Spleen (tissue), 11 donors: ENCODE results near the gene SPTBN5. TPM values are rescaled to one million over a fixed set of nuclear protein-coding genes. Genes with fewer than 3 reads are reported as not detected.

Experiments
- DNase-seq: peaks from one replicate; pipeline ENCODE4 v3.0.0-alpha.2; 2020
- H3K27ac ChIP-seq, 8 donors: fragments of 200-600 bp; sonication (generic) in 7 of 8; 1 replicate in 4 of 8; 2 replicates in 4 of 8; pipeline versions ENCODE4 v1.5.0 to v1.8.0; 2016 to 2021; ENCODE audit warnings: inconsistent platforms in 4 of 8, mild to moderate bottlenecking in 4 of 8, moderate library complexity in 1 of 8
- H3K27me3 ChIP-seq, 7 donors: fragments of 200-600 bp; sonication (generic) in 6 of 7; replicated peaks in 1 of 7; 1 replicate in 4 of 7; 2 replicates in 3 of 7; pipeline versions ENCODE4 v1.5.0 to v1.8.0; 2016 to 2021; ENCODE audit warnings: inconsistent platforms in 3 of 7, mild to moderate bottlenecking in 1 of 7
- H3K36me3 ChIP-seq, 6 donors: fragments of 200-600 bp; sonication (generic) in 5 of 6; 1 replicate in 4 of 6; 2 replicates in 2 of 6; pipeline versions ENCODE4 v1.5.0 to v1.8.0; 2016 to 2021; ENCODE audit warnings: inconsistent platforms in 2 of 6
- H3K4me1 ChIP-seq, 6 donors: fragments of 200-600 bp; sonication (generic) in 5 of 6; 1 replicate in 3 of 6; 2 replicates in 3 of 6; pipeline versions ENCODE4 v1.5.0 to v1.8.0; 2016 to 2021; ENCODE audit warnings: inconsistent platforms in 3 of 6
- H3K4me3 ChIP-seq, 8 donors: fragments of 200-600 bp; sonication (generic) in 7 of 8; 1 replicate in 4 of 8; 2 replicates in 4 of 8; pipeline versions ENCODE4 v1.5.0 to v1.8.0; 2016 to 2021; ENCODE audit warnings: inconsistent platforms in 4 of 8, mild to moderate bottlenecking in 4 of 8, moderate library complexity in 2 of 8
- H3K9me3 ChIP-seq, 8 donors: fragments of 200-600 bp; sonication (generic) in 7 of 8; 1 replicate in 4 of 8; 2 replicates in 4 of 8; pipeline versions ENCODE4 v1.5.0 to v1.8.0; 2016 to 2021; ENCODE audit warnings: inconsistent platforms in 4 of 8
- CTCF ChIP-seq, 11 experiments: fragments of 200-600 bp in 7 of 11; fragments of 450-650 bp in 4 of 11; sonication (generic) in 4 of 11; IDR thresholded peaks in 8 of 11; conservative IDR thresholded peaks in 3 of 11; 1 replicate in 7 of 11; 2 replicates in 4 of 11; pipeline versions ENCODE4 v1.4.0 to v1.8.0; 2016 to 2021; ENCODE audit warnings: antibody characterized with exemption in 11 of 11, inconsistent platforms in 4 of 11, mild to moderate bottlenecking in 1 of 11
- POLR2A ChIP-seq, 3 donors: fragments of 450-650 bp; IDR thresholded peaks; one replicate each; pipeline ENCODE4 v1.5.1; 2017; ENCODE audit warnings: antibody characterized with exemption in 3 of 3, mild to moderate bottlenecking in 1 of 3
- POLR2AphosphoS5 ChIP-seq, 3 donors: sonication (generic); formaldehyde crosslinking; IDR thresholded peaks; one replicate each; pipeline ENCODE4 v1.5.1; 2017; ENCODE audit warnings: antibody characterized with exemption in 3 of 3
- WGBS, 5 donors: extraction: QIAGEN DNeasy Blood & Tissue Kit in 3 of 5; methylation state at CpG; one replicate each; pipeline versions ENCODE4 v1.1.5 to v1.1.7; 2013 to 2018; 5-methylcytosine and 5-hydroxymethylcytosine counted together
- intact Hi-C: fragments of 100-400 bp; cut with DNase I; formaldehyde crosslinking; loops from one replicate; pipeline ENCODE4 v1.15.0; 2023; ENCODE audit warnings: low total_unique reads
- polyA plus RNA-seq, 3 donors: library from polyadenylated mRNA; stranded (reverse); fragments of 200-250 nt; gene quantifications; one replicate each; pipeline ENCODE4 v1.2.1, GENCODE V29; 2013
- total RNA-seq, 7 donors: library from RNA; depleted of rRNA in 3 of 7; stranded (reverse); fragments of >200 nt in 3 of 7; fragmentation: NEBNext Ultra II Directional in 4 of 7; extraction: Animal tissue kit (Norgen Biotek cat#: 25700) in 4 of 7; gene quantifications; one replicate each; pipeline versions ENCODE4 v1.1.0 to v1.2.1, GENCODE V29; 2016 to 2021
- donor health status: healthy with polysubstance abuse.
- donor health status: DM: no; HTN: no; CAD: no; lungs with moderate emphysema.
- donor health status: DM: no; HTN: no; CAD: no.
- donor health status: Bipolar disorder and iron deficiency.
- donor health status: healthy.
- donor health status: DM: no; HTN: no; CAD: no.
- donor health status: DM: yes; HTN: yes; CAD: no.

The SPTBN5 gene
- total and polyA plus RNA-seq, 10 donors, result 0.19 to 2.0 (median 0.73) TPM

- intact Hi-C loops, result no loop called here
- Histone ChIP-seq H3K27me3 (peaks cover 0 to 19% (median 0%) of the 10 kb centered on the region in 7 donors), H3K4me3 (no peak overlapping the region), H3K4me1 (no peaks in the 10 kb centered on the region), H3K9me3 (no peaks in the 10 kb centered on the region), H3K27ac (no peak overlapping the region), H3K36me3 (no peaks in the 10 kb centered on the region)
- 86 to 95% (median 91%) methylated on average over 19 to 42 of the region's 42 CpGs for WGBS, 5 donors
- no peak for TF ChIP-seq POLR2AphosphoS5 (IDR thresholded peaks at IDR 0.05)
- no peak for TF ChIP-seq CTCF (IDR thresholded peaks at IDR 0.05 in 8 of 11, conservative IDR thresholded peaks at IDR 0.05 in 3 of 11)
- TF ChIP-seq POLR2A (IDR thresholded peaks at IDR 0.05), result no peak
- DNase-seq, result no peak
Observed at GRCh38 chr15:41869770-41870688, 23.8 kb downstream of the SPTBN5 start.

- WGBS, 5 donors, result 78 to 99% (median 95%) methylated on average over 3 to 15 of the region's 15 CpGs
- Histone ChIP-seq H3K9me3 (no peaks in the 10 kb centered on the region), H3K27me3 (peaks cover 0 to 8% (median 0%) of the 10 kb centered on the region in 7 donors), H3K4me1 (no peaks in the 10 kb centered on the region), H3K27ac (no peak overlapping the region), H3K36me3 (no peaks in the 10 kb centered on the region), H3K4me3 (no peak overlapping the region)
- no peak for DNase-seq
- TF ChIP-seq CTCF (IDR thresholded peaks at IDR 0.05 in 8 of 11, conservative IDR thresholded peaks at IDR 0.05 in 3 of 11), result no peak
- TF ChIP-seq POLR2A (IDR thresholded peaks at IDR 0.05), result no peak
- TF ChIP-seq POLR2AphosphoS5 (IDR thresholded peaks at IDR 0.05), result no peak
- intact Hi-C loops, result no loop called here
Observed at GRCh38 chr15:41868321-41868720, 25.5 kb downstream of the SPTBN5 start.

- Histone ChIP-seq H3K4me1 (no peaks in the 10 kb centered on the region), H3K9me3 (no peaks in the 10 kb centered on the region), H3K4me3 (no peak overlapping the region), H3K27ac (no peak overlapping the region), H3K36me3 (no peaks in the 10 kb centered on the region), H3K27me3 (peaks cover 0 to 13% (median 0%) of the 10 kb centered on the region in 7 donors)
- 86 to 90% (median 89%) methylated on average over 13 to 25 of the region's 25 CpGs for WGBS, 5 donors
- TF ChIP-seq POLR2AphosphoS5 (IDR thresholded peaks at IDR 0.05) (no peak), CTCF (IDR thresholded peaks at IDR 0.05 in 8 of 11, conservative IDR thresholded peaks at IDR 0.05 in 3 of 11) (no peak), POLR2A (IDR thresholded peaks at IDR 0.05) (no peak)
- intact Hi-C loops, result no loop called here
- no peak for DNase-seq
Observed at GRCh38 chr15:41866872-41867579, 26.8 kb downstream of the SPTBN5 start.

DNA sequence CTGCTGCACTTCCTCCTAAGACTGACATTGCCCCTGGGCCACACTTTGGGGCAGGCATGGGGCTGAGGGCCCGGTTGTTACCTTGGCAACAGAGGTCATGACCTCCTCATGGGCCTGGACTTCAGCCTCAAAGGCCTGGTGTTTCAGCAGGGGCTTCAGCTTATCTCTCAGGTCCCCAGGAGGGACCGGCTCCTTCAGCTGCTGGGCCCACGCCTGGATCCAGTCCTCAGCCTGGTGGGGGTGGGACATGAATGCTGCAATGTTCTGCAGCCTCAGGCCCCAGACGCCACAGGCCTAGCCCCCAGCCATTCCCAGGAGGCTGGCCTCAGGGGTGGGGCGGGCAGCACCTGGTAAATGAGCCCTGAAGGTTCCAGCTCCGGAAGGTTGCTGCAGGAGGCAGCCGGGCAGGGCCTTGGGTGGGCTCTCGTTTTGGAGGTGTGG lies 27.6 kb downstream of the SPTBN5 start:
- H3K4me3 ChIP-seq, result no peak overlapping the region
- H3K4me1 ChIP-seq, result no peaks in the 10 kb centered on the region
- H3K27ac ChIP-seq, result no peak overlapping the region
- 85 to 91% (median 90%) methylated on average over 7 to 8 of the region's 8 CpGs; no CpG with 5 or more reads in 1 of the 5 donors for WGBS, 5 donors
- no peak for TF ChIP-seq CTCF (IDR thresholded peaks at IDR 0.05 in 8 of 11, conservative IDR thresholded peaks at IDR 0.05 in 3 of 11)
- TF ChIP-seq POLR2AphosphoS5 (IDR thresholded peaks at IDR 0.05), result no peak
- no peak for TF ChIP-seq POLR2A (IDR thresholded peaks at IDR 0.05)
- no peaks in the 10 kb centered on the region for H3K9me3 ChIP-seq
- H3K27me3 ChIP-seq, result peaks cover 0 to 13% (median 0%) of the 10 kb centered on the region in 7 donors
- no peaks in the 10 kb centered on the region for H3K36me3 ChIP-seq
- intact Hi-C loops, result no loop called here
- DNase-seq, result no peak
